GM23248 (cell line): Measurements from ENCODE around the gene ARL10.

Source experiments
- EZH2 ChIP-seq: fragments of 200-600 bp; sonication (generic); IDR thresholded peaks from 2 replicates; pipeline ENCODE4 v1.6.1; 2018; ENCODE audit warnings: antibody characterized with exemption, mild to moderate bottlenecking; ENCODE audit not compliant: insufficient read depth, poor library complexity, severe bottlenecking
- EZH2phosphoT487 ChIP-seq: fragments of 200-600 bp; sonication (generic); IDR thresholded peaks from 2 replicates; pipeline ENCODE4 v1.6.1; 2018; ENCODE audit warnings: antibody characterized with exemption, moderate library complexity, mild to moderate bottlenecking, low read depth; ENCODE audit not compliant: insufficient read depth

GRCh38 chr5:176359658-176360057 is 5.6 kb upstream of the ARL10 start:
- TF ChIP-seq EZH2, result no peak
- no peak for TF ChIP-seq EZH2phosphoT487
